Measurements from ENCODE around the gene EIF2B1. TPM values are rescaled to one million over a fixed set of nuclear protein-coding genes. Genes with fewer than 3 reads are reported as not detected.

EIF2B1 gene
- total RNA-seq, 1 experiment from 2014 or later = 70.8 TPM

GRCh38 chr12:123576611-123577010 is 56.9 kb downstream of the EIF2B1 start:
- ChIA-PET POLR2A (ENCODE audit: unreplicated experiment) (no interaction called here), CTCF (no interaction called here)
- Histone ChIP-seq H3K9me3 (ENCODE audit: low read length) (no peaks in the 10 kb centered on the region), H3K79me2 (ENCODE audit: low read length) (no peaks in the 10 kb centered on the region), H3K4me1 (ENCODE audit: insufficient read depth, low read length) (peaks cover 6% of the 10 kb centered on the region), H3K4me2 (ENCODE audit: low read length) (no peak overlapping the region), H3K9me2 (replicated peaks; ENCODE audit: low read length) (no peaks in the 10 kb centered on the region), H3F3A (ENCODE audit: low read length, unreplicated experiment) (no peaks in the 10 kb centered on the region), H3K27ac (ENCODE audit: low read length) (no peak overlapping the region), H3K36me3 (ENCODE audit: low read depth, low read length) (no peaks in the 10 kb centered on the region), H2AFZ (ENCODE audit: low read length) (no peak overlapping the region), H3K27me3 (ENCODE audit: low read length) (no peaks in the 10 kb centered on the region), H3K9ac (ENCODE audit: low read length) (no peak overlapping the region), H4K20me1 (ENCODE audit: low read length) (no peaks in the 10 kb centered on the region), H3K4me3 (ENCODE audit: low read length) (no peak overlapping the region)
- DNase-seq (no peak), ATAC-seq (no peak)
- intact Hi-C loops (cut with micrococcal nuclease) = no loop called here
- BruUV-seq (replicated peaks) = no TSS peak
- no peak for TF ChIP-seq EZH2phosphoT487 (IDR thresholded peaks at IDR 0.05; ENCODE audit: borderline replicate concordance, low read length)
- no peak for TF ChIP-seq CTCF (conservative IDR thresholded peaks at IDR 0.05; ENCODE audit: low read depth, low read length)
- TF ChIP-seq EZH2 (IDR thresholded peaks at IDR 0.05; ENCODE audit: low read length, unreplicated experiment) = no peak

GRCh38 chr12:123573870-123574269 is 59.6 kb downstream of the EIF2B1 start:
- POLR2A ChIA-PET (ENCODE audit: unreplicated experiment) = interaction anchor here (0.5 kb wide), 1 partner anchor 209 kb away, joined by 5 read pairs; the partner anchor contains the start of gene SBNO1
- TF ChIP-seq EZH2phosphoT487 (IDR thresholded peaks at IDR 0.05; ENCODE audit: borderline replicate concordance, low read length) (no peak), EZH2 (IDR thresholded peaks at IDR 0.05; ENCODE audit: low read length, unreplicated experiment) (no peak), CTCF (conservative IDR thresholded peaks at IDR 0.05; ENCODE audit: low read depth, low read length) (no peak)
- no peaks in the 10 kb centered on the region for H3K27me3 ChIP-seq (ENCODE audit: low read length)
- no peaks in the 10 kb centered on the region for H3K9me2 ChIP-seq (replicated peaks; ENCODE audit: low read length)
- no peak overlapping the region for H3K4me2 ChIP-seq (ENCODE audit: low read length)
- no peak overlapping the region for H3K27ac ChIP-seq (ENCODE audit: low read length)
- DNase-seq = no peak
- BruUV-seq (replicated peaks) = no TSS peak
- no peak overlapping the region for H3K9ac ChIP-seq (ENCODE audit: low read length)
- H3K4me3 ChIP-seq (ENCODE audit: low read length) = no peak overlapping the region
- no peaks in the 10 kb centered on the region for H3K4me1 ChIP-seq (ENCODE audit: insufficient read depth, low read length)
- ATAC-seq = no peak
- CTCF ChIA-PET = no interaction called here
- intact Hi-C loops (cut with micrococcal nuclease) = no loop called here
- H3K36me3 ChIP-seq (ENCODE audit: low read depth, low read length) = no peaks in the 10 kb centered on the region
- no peaks in the 10 kb centered on the region for H3F3A ChIP-seq (ENCODE audit: low read length, unreplicated experiment)
- H4K20me1 ChIP-seq (ENCODE audit: low read length) = no peaks in the 10 kb centered on the region
- no peak overlapping the region for H2AFZ ChIP-seq (ENCODE audit: low read length)
- H3K79me2 ChIP-seq (ENCODE audit: low read length) = no peaks in the 10 kb centered on the region
- H3K9me3 ChIP-seq (ENCODE audit: low read length) = no peaks in the 10 kb centered on the region

DNA sequence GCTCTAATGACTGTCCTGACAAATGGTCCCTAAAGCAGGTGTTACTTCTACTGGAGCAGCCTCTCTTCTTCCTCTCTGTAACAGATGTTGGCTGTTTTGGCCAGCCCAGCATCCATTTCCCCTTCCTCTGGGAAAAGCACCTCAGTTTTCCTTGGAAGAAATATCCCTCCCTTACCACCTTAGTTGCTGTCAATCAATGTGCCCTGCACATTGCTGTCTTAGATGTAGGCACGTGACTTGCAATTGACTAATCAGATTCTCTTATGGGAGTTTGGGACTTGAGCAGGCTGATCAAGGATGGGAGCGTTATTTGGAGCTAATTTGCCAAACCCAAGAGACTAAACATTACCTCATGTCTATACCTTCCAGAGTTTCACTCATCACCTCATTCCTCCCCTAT is 61.1 kb downstream of the EIF2B1 start:
- no TSS peak for BruUV-seq (replicated peaks)
- CTCF ChIA-PET = no interaction called here
- no peaks in the 10 kb centered on the region for H3K27me3 ChIP-seq (ENCODE audit: low read length)

More for the DNA sequence above, 61.1 kb downstream of the EIF2B1 start:
- Histone ChIP-seq H3K27ac (ENCODE audit: low read length) (no peak overlapping the region), H3K9ac (ENCODE audit: low read length) (no peak overlapping the region), H3K4me3 (ENCODE audit: low read length) (no peak overlapping the region), H2AFZ (ENCODE audit: low read length) (no peak overlapping the region), H3K36me3 (ENCODE audit: low read depth, low read length) (no peaks in the 10 kb centered on the region), H3K9me3 (ENCODE audit: low read length) (no peaks in the 10 kb centered on the region), H3K79me2 (ENCODE audit: low read length) (no peaks in the 10 kb centered on the region), H3K4me1 (ENCODE audit: insufficient read depth, low read length) (no peaks in the 10 kb centered on the region), H4K20me1 (ENCODE audit: low read length) (no peaks in the 10 kb centered on the region), H3K9me2 (replicated peaks; ENCODE audit: low read length) (no peaks in the 10 kb centered on the region), H3K4me2 (ENCODE audit: low read length) (no peak overlapping the region), H3F3A (ENCODE audit: low read length, unreplicated experiment) (no peaks in the 10 kb centered on the region)
- no peak for DNase-seq
- no peak for ATAC-seq
- no peak for TF ChIP-seq CTCF (conservative IDR thresholded peaks at IDR 0.05; ENCODE audit: low read depth, low read length)
- no peak for TF ChIP-seq EZH2 (IDR thresholded peaks at IDR 0.05; ENCODE audit: low read length, unreplicated experiment)
- no peak for TF ChIP-seq EZH2phosphoT487 (IDR thresholded peaks at IDR 0.05; ENCODE audit: borderline replicate concordance, low read length)
- POLR2A ChIA-PET (ENCODE audit: unreplicated experiment) = no interaction called here
- intact Hi-C loops (cut with micrococcal nuclease) = no loop called here
